Erythroblast (primary cell): ENCODE results near the gene MTURN.

ENCODE experiments used
- DNase-seq, 2 experiments: peaks; one replicate each; lab custom pipeline; 2025; lab: John Stamatoyannopoulos, UW
- GATA1 ChIP-seq: IDR thresholded peaks from 2 replicates; pipeline ENCODE4 v1.6.1; 2011; ENCODE audit warnings: low read depth, mild to moderate bottlenecking, control low read depth, low read length, moderate library complexity
- POLR2A ChIP-seq: IDR thresholded peaks from 2 replicates; pipeline ENCODE4 v1.6.1; 2011; ENCODE audit warnings: mild to moderate bottlenecking, low read length

Gene MTURN

DNA sequence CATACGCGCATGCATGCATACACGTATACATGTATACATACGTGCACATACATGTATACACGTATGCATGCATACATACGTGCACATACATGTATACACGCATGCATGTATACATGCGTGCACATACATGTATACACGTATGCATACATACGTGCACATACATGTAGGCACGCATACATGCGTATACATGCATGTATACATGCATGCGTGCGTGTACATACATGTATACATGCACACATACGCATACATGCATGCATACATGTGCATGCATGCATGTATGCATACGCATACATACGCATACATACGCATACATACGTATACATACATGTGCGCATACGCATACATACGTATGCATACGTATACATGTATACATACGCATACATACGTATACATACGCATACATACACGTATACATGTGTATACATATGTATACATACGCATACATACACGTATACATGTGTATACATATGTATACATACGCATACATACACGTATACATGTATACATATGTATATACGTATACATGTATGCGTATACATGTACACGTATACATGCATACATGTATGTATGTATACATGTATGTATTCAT lies 19.0 kb upstream of the MTURN start:
- peak; percentile 17 to 64 for DNase-seq
- no peak for TF ChIP-seq POLR2A
- TF ChIP-seq GATA1: no peak

- no peak for DNase-seq
- TF ChIP-seq POLR2A (no peak), GATA1 (no peak)
Measured at GRCh38 chr7:30116771-30117170, 18.0 kb upstream of the MTURN start.

DNA sequence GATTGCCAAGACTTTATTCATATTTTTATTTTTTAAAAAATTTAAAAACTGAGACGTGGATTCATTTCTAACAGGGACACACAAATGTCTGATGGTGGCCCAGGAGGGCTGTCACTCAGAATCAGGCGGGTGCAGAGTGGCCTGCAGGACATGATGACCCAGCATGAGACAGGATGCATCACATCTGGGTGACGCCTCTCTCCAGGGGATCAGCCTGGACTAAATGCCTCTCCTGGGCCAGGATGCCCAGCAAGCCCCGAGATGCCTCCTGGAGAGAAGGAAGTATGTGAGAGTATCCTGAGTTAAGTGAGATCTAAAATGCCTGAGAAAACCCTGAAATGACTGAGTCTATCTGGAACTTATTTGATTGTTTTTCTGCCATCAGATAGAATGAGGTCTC lies 16.9 kb upstream of the MTURN start:
- no peak for DNase-seq
- TF ChIP-seq GATA1 (no peak), POLR2A (no peak)

DNA sequence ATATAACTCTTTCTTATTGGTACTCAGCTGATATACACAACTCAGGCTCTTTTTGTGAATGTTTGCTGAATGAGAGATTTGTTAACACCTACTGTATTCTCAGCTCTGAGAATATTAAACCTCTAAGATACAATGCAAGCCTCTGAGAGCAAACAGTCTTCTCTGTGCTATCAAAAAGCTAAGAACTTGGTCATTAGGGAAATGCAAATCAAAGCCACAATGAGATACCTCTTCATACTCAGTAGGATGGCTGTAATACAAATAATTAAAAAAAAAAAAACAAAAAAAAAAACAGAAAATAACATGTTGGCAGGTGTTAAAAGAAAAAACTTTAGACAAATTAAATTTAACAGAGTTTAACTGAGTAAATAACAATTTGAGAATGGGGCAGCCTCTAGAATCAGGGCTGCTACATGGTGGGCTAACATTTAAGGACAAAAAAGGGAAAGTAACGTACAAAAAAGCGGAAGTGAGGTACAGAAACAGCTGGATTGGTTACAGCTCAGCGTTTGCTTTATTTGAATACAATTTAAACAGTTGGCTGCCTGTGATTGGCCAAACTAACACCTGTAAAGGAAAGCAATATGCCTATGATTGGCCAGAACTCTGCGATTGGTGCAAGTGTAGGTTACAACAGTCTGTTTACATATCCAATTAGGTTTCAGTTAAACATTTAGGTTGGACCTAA lies 14.8 kb upstream of the MTURN start:
- TF ChIP-seq GATA1 (no peak), POLR2A (no peak)
- no peak for DNase-seq

DNA sequence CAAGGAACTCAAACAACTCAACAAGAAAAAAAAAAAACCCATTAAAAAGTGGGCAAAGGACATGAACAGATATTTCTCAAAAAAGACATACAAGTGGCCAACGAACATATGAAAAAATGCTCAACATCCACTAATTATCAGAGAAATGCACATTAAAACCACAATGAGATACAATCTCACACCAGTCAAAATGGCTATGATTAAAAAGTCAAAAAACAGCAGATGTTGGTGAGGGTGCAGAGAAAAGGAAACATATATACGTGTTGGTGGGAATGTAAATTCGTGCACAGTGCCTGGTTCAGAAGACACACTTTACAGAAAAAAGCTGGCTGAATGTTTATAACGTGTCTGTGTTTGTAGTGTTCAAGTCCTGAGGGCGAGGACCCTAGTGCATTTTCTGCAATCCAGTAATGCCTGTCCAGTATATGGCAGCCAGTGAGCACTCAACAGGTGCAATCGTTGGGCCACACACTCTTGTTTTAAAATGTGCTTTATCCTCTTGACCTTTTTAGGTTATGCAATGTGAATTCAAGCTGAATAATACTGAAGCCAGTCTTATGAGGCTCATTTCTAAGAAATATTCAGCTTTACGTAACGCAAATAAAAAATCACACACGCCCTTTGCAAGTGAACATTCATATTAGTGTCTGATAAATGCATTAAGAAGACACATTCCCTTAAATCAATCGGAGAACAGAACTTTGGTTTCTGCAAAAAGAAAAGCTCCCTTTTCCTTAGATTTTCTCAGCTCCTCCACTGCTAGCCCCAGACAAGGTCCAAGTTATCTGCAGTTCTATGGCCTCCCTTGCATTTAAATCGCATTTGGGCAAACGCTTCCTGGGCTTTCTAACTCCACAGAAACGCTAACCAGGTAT lies 813 bp upstream of the MTURN start:
- peak; percentile 70 to 83 for DNase-seq
- TF ChIP-seq POLR2A: no peak
- no peak for TF ChIP-seq GATA1

- peak; percentile 43 for TF ChIP-seq POLR2A
- no peak for TF ChIP-seq GATA1
- peak; percentile 82 to 83 for DNase-seq
Measured at GRCh38 chr7:30135301-30136116, 723 bp downstream of the MTURN start.

GRCh38 chr7:30136117-30136731 lies 1.4 kb downstream of the MTURN start:
- peak; percentile 48 to 62 for DNase-seq
- TF ChIP-seq GATA1 (no peak), POLR2A (no peak)

DNA sequence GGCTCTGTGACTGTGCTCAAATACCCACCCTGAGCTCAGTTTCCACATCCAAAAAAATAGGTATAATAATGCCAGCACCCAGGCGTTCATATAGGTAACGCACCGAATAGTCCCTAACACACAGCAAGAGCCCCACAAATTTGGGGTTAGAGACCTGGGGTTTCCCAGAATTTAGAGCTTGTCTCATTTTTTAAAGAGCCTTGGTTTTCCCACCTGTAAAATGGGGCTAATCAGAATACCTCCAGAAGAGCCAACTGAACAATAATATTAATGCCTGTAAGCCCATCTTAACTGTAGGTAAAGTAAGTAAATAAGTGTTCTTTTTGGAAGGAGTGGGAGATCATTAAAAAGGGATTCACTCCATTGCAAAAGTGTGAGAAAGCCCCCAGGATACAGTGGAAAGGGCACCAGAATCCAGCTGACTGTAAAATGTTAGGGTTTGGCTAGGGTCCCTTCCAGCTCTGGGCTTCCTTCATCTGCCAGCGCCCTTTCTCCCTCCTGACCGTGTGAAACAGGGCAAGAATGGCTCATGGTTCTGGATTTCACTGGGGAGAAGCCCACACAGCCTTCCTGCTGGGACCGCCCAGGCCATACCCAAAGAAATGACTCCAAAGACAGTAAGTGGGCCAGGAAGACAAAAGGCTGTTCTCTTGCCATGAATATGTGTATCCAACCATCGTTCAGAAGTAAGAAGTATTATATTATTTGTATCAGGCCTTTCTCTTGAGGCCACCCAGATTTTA lies 2.1 kb downstream of the MTURN start:
- DNase-seq: no peak
- TF ChIP-seq POLR2A (no peak), GATA1 (no peak)

DNA sequence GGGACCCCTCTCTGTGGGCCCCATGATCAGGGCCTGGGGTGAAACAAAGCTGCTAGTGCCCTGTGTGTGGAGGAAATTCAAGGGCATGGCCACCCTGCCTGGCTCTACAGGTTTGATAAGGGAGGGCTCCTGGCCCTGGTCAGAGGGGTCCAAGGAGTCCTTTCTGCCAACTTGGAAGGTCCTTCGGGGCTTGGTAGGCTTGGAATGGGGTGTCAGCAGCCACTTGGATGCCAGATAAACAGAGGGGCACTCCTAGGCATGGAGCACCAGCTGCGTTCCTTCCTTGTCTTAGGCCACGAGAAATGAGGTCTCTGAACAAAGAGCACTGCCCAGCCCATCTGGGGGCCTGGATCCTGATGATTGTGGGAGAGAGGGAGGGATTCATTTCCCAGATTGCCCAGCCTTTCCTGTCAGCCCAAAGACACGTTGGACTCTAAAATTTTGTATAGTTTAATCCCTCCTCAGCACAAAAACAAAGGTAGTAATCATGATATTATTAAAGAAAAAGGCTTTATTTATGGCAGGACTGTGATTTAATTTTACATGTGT lies 5.1 kb downstream of the MTURN start:
- TF ChIP-seq GATA1: no peak
- no peak for TF ChIP-seq POLR2A
- no peak for DNase-seq

GRCh38 chr7:30140456-30140855 lies 5.7 kb downstream of the MTURN start:
- no peak for TF ChIP-seq GATA1
- no peak for TF ChIP-seq POLR2A
- DNase-seq: peak; percentile 37 to 58

DNA sequence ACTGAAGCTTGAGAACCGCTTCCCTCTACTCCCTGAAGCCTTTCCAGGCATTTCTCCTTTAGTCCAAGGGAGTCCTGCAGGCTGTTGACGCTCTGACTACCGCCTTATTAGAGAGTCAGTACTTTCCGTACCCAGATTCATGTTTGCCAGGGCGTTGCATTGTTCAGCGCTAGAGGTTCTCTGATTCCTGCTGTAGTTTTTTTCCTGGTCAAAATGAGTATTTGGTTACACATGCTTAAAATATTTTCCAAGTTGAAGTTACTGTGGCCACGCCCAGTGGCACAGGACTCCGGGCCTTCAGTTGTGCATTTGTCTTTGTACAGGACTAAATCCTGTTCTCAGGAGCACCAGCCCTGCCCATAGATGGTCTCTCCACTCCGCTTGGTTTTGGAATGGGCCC lies 7.9 kb downstream of the MTURN start:
- TF ChIP-seq GATA1 (no peak), POLR2A (no peak)
- no peak for DNase-seq

DNA sequence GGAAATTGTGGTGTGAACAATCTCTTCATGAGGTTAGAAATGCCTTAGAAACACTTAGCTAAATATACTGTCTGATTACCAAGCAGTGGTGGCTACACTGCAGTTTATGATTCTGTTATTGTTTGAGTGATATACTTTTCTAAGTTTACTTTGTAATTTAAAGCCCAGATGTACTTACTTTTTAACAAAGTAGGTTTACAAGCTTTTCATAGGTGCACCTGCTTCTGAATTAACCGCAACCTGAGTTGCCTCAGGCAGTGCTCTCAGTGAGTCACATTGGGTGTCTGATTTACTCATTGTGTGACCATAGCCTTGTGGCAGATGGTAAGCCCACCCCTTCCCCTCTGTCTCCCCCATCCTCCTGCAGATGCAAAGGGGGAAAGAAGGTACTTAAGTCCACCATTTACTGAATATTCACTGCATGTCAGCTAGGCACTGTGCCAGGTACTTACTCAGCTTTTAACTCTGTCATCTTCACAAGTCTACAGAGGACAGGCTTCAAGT lies 9.0 kb downstream of the MTURN start:
- DNase-seq: peak; percentile 90 to 93
- TF ChIP-seq GATA1 (no peak), POLR2A (no peak)

- DNase-seq: peak; percentile 86 to 97
- TF ChIP-seq GATA1 (peak; percentile 45), POLR2A (peak; percentile 38)
Measured at GRCh38 chr7:30144657-30145306, 10.0 kb downstream of the MTURN start.
